Gastroesophageal sphincter (tissue), 4 donors: ENCODE data around the gene PDIA4. TPM values are rescaled to one million over a fixed set of nuclear protein-coding genes. Genes with fewer than 3 reads are reported as not detected.
"Not testable (repeated sequence)": the region's sequence is repeated elsewhere in the genome, so short reads cannot be mapped to it uniquely, and the experiment has no call there.

ENCODE experiments used
- ATAC-seq: fragments of 150-250 bp; one replicate; pipeline ENCODE4 v1.9.1; 2016; ENCODE audit warnings: mild to moderate bottlenecking, moderate library complexity
- H3K27ac ChIP-seq, 4 donors: fragments of 200-600 bp; sonication (generic) in 3 of 4; 1 replicate in 3 of 4; 2 replicates in 1 of 4; pipeline ENCODE4 v1.5.1; 2016 to 2019
- H3K27me3 ChIP-seq: fragments of 200-600 bp; sonication (generic); one replicate; pipeline ENCODE4 v1.5.1; 2019
- H3K36me3 ChIP-seq, 2 donors: fragments of 200-600 bp; sonication (generic); one replicate each; pipeline ENCODE4 v1.5.1; 2019; ENCODE audit warnings: control low read depth in 1 of 2
- H3K4me1 ChIP-seq, 3 donors: fragments of 200-600 bp; sonication (generic); 1 replicate in 2 of 3; 2 replicates in 1 of 3; pipeline ENCODE4 v1.5.1; 2016 to 2019; ENCODE audit warnings: control low read depth in 2 of 3
- H3K4me3 ChIP-seq, 2 donors: fragments of 200-600 bp; sonication (generic); one replicate each; pipeline ENCODE4 v1.5.1; 2019; ENCODE audit warnings: mild to moderate bottlenecking in 1 of 2, moderate library complexity in 1 of 2
- H3K9me3 ChIP-seq, 3 donors: fragments of 200-600 bp; sonication (generic); one replicate each; pipeline ENCODE4 v1.5.1; 2017 to 2019; ENCODE audit warnings: control low read depth in 2 of 3
- EP300 ChIP-seq: sonication (generic); formaldehyde crosslinking; IDR thresholded peaks from one replicate; pipeline ENCODE4 v1.6.1; 2017; ENCODE audit warnings: antibody characterized with exemption, mild to moderate bottlenecking
- POLR2A ChIP-seq, 2 donors: fragments of 450-650 bp; IDR thresholded peaks; one replicate each; pipeline ENCODE4 v1.6.1; 2017; ENCODE audit warnings: antibody characterized with exemption in 2 of 2, mild to moderate bottlenecking in 2 of 2, moderate library complexity in 1 of 2
- POLR2AphosphoS5 ChIP-seq: sonication (generic); formaldehyde crosslinking; IDR thresholded peaks from one replicate; pipeline ENCODE4 v1.6.1; 2017; ENCODE audit warnings: antibody characterized with exemption
- WGBS, 2 donors: methylation state at CpG; one replicate each; pipeline ENCODE4 v1.1.5; 2018; ENCODE audit warnings: low coverage in 1 of 2; 5-methylcytosine and 5-hydroxymethylcytosine counted together
- total RNA-seq, 4 donors: library from RNA; depleted of rRNA; stranded (reverse); fragments of >200 nt; gene quantifications; one replicate each; pipeline ENCODE4 v1.1.0, GENCODE V29; 2016
- TF ChIP-seq, protein P1 (sequence below), 4 experiments: fragments of 200-600 bp in 2 of 4; fragments of 450-650 bp in 2 of 4; sonication (generic) in 1 of 4; IDR thresholded peaks; one replicate each; pipeline ENCODE4 v1.5.1; 2017 to 2019; ENCODE audit warnings: antibody characterized with exemption in 4 of 4, mild to moderate bottlenecking in 2 of 4, moderate library complexity in 2 of 4

PDIA4 gene
- total RNA-seq, 4 donors from 2014 or later, result 25.4 to 81.0 (median 46.5) TPM

DNA sequence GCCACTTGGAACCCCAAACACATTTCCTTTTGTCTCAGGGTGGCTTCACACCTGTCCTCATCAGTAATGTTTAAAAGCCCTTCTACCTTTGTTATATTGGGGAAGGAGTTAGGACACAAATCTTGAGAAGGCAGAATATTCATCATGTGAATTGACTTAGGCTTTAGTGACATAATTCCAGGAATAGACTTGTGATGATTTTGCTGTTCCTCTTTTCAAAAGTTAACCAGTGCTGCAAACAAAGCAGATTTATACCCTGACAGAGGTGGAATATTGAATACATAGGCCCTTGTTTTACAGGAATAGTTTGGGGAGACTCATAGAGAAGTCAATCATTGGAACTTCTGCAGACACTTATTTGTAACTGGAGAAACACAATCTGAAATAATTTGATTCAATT lies 35.2 kb upstream of the PDIA4 start:
- no peak overlapping the region for H3K4me3 ChIP-seq
- H3K27me3 ChIP-seq, result no peaks in the 10 kb centered on the region
- H3K9me3 ChIP-seq, result no peaks in the 10 kb centered on the region
- no peak for TF ChIP-seq POLR2A (IDR thresholded peaks at IDR 0.05)
- TF ChIP-seq EP300, result no peak
- H3K4me1 ChIP-seq, result peaks cover 0 to 13% (median 0%) of the 10 kb centered on the region in 3 donors
- H3K27ac ChIP-seq, result no peak overlapping the region
- peaks cover 0 to 11% of the 10 kb centered on the region in 2 donors for H3K36me3 ChIP-seq
- no peak for ATAC-seq

DNA sequence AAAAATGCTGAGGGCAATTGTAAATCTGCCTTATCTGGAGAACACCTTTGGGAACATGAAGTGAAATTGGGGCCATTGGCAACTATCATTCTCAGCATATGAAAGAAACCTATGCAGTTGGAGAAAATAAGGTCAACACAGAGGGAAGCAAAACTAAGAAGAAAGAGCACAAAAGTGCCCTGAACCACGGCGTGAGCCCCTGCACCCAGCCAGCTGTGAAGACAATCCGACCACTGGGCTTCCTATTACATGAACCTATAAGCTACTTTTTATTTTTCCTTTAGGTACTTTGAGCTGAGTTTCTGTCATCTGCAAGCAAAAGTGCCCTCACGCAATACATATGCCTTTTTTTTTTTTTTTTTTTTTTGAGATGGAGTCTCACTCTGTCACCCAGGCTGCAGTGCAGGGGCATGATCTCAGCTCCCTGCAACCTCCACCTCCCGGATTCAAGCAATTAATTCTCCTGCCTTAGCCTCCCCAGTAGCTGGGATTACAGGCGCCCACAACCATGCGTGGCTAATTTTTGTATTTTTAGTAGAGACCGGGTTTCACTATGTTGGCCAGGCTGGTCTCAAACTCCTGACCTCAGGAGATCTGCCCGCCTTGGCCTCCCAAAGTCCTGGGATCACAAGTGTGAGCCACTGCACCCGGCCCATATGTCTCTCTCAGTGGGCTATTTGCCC lies 34.1 kb upstream of the PDIA4 start:
- WGBS, 2 donors, result 78 to 89% methylated on average over 5 to 9 of the region's 10 CpGs
- ATAC-seq, H3K36me3 ChIP-seq, H3K27me3 ChIP-seq, H3K4me3 ChIP-seq, H3K27ac ChIP-seq, H3K9me3 ChIP-seq: not testable (repeated sequence)
- H3K4me1 ChIP-seq, result peaks cover 0 to 13% (median 0%) of the 10 kb centered on the region in 3 donors

DNA sequence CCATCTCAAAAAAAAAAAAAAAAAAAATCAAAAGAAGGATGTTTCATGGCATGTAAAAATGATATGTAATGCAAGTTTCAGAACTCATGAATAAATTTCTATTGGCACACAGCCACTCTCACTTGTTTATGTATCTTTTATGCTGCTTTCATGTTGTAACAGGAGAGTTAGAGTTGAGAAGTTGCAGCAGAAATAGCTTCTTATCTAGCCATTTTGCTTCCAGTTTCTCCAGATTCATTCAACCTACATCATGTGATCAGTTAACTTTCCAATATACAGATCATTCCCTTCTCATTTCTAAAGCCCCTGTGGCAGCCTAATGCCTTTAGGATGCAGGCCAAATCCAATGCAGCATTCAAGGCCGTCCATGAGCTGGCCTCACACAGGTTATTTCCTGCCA lies 31.9 kb upstream of the PDIA4 start:
- WGBS, 2 donors, result 43 to 71% methylated on average over 1 of the region's 1 CpG
- Histone ChIP-seq H3K9me3 (no peaks in the 10 kb centered on the region), H3K36me3 (no peaks in the 10 kb centered on the region), H3K27ac (no peak overlapping the region), H3K27me3 (no peaks in the 10 kb centered on the region), H3K4me3 (no peak overlapping the region), H3K4me1 (peaks cover 0 to 7% (median 0%) of the 10 kb centered on the region in 3 donors)
- no peak for ATAC-seq
- no peak for TF ChIP-seq EP300
- TF ChIP-seq POLR2AphosphoS5, result no peak
- TF ChIP-seq, protein P1, sequence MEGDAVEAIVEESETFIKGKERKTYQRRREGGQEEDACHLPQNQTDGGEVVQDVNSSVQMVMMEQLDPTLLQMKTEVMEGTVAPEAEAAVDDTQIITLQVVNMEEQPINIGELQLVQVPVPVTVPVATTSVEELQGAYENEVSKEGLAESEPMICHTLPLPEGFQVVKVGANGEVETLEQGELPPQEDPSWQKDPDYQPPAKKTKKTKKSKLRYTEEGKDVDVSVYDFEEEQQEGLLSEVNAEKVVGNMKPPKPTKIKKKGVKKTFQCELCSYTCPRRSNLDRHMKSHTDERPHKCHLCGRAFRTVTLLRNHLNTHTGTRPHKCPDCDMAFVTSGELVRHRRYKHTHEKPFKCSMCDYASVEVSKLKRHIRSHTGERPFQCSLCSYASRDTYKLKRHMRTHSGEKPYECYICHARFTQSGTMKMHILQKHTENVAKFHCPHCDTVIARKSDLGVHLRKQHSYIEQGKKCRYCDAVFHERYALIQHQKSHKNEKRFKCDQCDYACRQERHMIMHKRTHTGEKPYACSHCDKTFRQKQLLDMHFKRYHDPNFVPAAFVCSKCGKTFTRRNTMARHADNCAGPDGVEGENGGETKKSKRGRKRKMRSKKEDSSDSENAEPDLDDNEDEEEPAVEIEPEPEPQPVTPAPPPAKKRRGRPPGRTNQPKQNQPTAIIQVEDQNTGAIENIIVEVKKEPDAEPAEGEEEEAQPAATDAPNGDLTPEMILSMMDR (IDR thresholded peaks at IDR 0.05), result no peak
- no peak for TF ChIP-seq POLR2A (IDR thresholded peaks at IDR 0.05)

DNA sequence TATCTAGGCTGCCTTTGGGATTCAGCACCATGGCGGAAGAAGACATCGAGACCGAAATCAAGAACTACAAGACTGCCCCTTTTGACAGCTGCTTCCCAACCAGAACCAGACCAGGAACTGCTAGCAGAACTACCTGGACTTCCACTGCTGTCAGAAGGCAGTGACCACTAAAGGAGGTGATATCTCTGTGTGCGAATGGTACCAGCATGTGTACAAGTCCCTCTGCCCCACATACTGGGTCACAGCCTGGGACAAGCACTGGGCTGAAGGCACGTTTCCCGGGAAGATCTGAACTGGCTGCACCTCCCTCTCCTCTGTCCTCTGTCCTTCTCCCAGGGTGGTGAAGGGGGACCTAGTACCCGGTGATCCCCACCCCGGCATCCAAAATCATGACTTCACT lies 25.6 kb upstream of the PDIA4 start:
- Histone ChIP-seq H3K27ac (no peak overlapping the region), H3K4me1 (no peaks in the 10 kb centered on the region), H3K4me3 (no peak overlapping the region), H3K27me3 (no peaks in the 10 kb centered on the region), H3K9me3 (no peaks in the 10 kb centered on the region), H3K36me3 (no peaks in the 10 kb centered on the region)
- no peak for TF ChIP-seq EP300
- TF ChIP-seq, protein P1 (IDR thresholded peaks at IDR 0.05), result no peak
- TF ChIP-seq POLR2A (IDR thresholded peaks at IDR 0.05), result no peak
- TF ChIP-seq POLR2AphosphoS5, result no peak
- ATAC-seq, result no peak
- WGBS, 2 donors, result 90 to 93% methylated on average over 6 to 7 of the region's 8 CpGs

DNA sequence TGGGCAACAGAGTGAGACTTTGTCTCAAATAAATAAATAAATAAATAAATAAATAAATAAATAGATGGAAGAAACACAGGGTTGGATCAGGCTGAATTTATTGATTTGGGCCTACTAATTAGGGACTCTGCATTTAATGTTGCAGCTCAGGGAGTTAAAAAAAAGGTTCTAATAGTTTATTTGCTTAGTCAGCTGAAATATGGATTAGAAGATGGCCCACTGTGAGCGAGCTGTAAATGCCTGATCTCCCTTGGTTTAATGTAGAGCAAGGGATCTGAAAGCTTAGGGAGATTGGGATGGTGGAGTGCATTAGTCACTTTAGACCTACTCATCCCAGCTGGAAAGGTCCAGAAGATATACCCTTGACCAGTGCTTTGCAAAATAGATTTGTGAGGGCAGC lies 25.1 kb upstream of the PDIA4 start:
- Histone ChIP-seq H3K4me1 (no peaks in the 10 kb centered on the region), H3K4me3 (no peak overlapping the region), H3K27ac (no peak overlapping the region), H3K36me3 (no peaks in the 10 kb centered on the region), H3K9me3 (no peaks in the 10 kb centered on the region), H3K27me3 (no peaks in the 10 kb centered on the region)
- no peak for ATAC-seq
- TF ChIP-seq, protein P1 (IDR thresholded peaks at IDR 0.05), result no peak
- TF ChIP-seq POLR2A (IDR thresholded peaks at IDR 0.05), result no peak
- TF ChIP-seq POLR2AphosphoS5, result no peak
- no peak for TF ChIP-seq EP300
- 85 to 100% methylated on average over 1 of the region's 1 CpG for WGBS, 2 donors

DNA sequence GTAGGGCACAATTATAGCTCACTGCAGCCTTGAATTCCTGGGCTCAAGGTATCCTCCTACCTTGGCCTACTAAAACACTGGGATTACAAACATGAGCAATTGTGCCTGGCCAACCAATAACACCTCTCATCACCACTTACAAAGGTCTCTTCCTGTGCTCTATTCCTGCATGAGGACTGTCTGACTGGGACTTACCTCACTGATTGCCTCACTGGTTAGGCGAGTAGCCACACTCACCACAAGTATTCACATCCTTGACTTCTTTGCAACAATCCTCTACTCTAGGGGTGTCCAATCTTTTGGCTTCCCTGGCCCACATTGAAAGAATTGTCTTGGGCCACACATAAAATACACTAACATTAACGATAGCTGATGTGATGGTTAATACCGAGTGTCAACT lies 22.6 kb upstream of the PDIA4 start:
- Histone ChIP-seq H3K4me1 (no peaks in the 10 kb centered on the region), H3K36me3 (no peaks in the 10 kb centered on the region), H3K9me3 (no peaks in the 10 kb centered on the region), H3K4me3 (no peak overlapping the region), H3K27me3 (no peaks in the 10 kb centered on the region), H3K27ac (no peak overlapping the region)
- ATAC-seq, result no peak
- TF ChIP-seq POLR2AphosphoS5, result no peak
- no peak for TF ChIP-seq POLR2A (IDR thresholded peaks at IDR 0.05)
- TF ChIP-seq, protein P1 (IDR thresholded peaks at IDR 0.05), result no peak
- TF ChIP-seq EP300, result no peak
- WGBS, 2 donors, result 94 to 95% methylated on average over 2 to 3 of the region's 3 CpGs
